ENCODE measurements around the gene DLGAP1.

DNA sequence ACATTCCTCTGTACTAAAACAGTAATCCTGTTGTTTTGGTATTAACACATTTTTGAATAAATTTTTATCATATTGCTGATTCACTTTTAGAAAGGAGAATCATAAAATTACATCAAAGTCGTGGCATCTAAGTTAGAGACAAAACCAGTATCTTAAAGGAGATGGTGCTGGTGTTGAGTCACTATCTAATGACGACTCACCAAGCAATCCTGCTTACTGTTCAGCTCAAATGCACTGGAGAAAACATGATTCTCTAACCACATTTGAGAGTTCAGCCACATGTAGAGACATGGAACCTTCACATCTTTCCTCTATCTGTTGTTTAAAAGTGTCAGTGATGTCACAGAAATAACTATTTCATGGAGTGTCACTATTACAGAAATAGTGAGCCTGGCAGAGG lies 531.4 kb downstream of the DLGAP1 start:
- TF ChIP-seq ZNF274 (IDR thresholded peaks at IDR 0.05; ENCODE audit: low read depth, low read length) = no peak
- TF ChIP-seq YY1 (IDR thresholded peaks at IDR 0.05; ENCODE audit: insufficient read depth, insufficient read length) = no peak
